GM19467 (cell line): ENCODE results near the gene PDZK1IP1.
"Not testable (repeated sequence)": the region's sequence is repeated elsewhere in the genome, so short reads cannot be mapped to it uniquely, and the experiment has no call there.

ENCODE experiments used
- ATAC-seq: cut with Tn5 transposase; IDR thresholded peaks from one replicate; pipeline ENCODE4 v1.9.1; 2021; ENCODE audit warnings: mild to moderate bottlenecking, moderate library complexity; ENCODE audit not compliant: unreplicated experiment

PDZK1IP1 gene

DNA sequence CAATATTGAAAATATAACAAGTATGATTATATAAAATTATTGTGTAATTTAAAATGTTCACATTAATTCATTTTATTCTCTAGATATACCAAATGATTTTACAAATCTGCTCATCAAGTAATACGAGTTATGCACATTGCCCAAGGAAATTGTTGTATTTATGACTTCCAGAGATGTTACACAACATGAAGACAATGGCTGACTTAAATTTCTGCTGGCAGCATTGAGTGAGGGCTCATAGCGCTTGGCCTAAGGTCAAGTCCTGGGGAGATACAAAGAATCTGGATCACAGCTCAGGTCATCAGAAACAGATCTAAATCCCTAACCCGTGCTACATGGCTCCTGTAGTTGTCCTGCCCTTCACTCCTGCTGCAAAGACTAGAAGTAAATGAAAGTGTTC, 49.5 kb downstream of the PDZK1IP1 start:
- ATAC-seq, result not testable (repeated sequence)

- ATAC-seq, result no peak
Measured at GRCh38 chr1:47137925-47138615, 51.8 kb downstream of the PDZK1IP1 start.

GRCh38 chr1:47137198-47137597, 52.6 kb downstream of the PDZK1IP1 start, which contains the start of gene CYP4A22:
Gene CYP4A22 (plus strand): TSS chr1:47137441. CDS start chr1:47137486, 45 bp downstream.
- no peak for ATAC-seq
